PC-9 (cell line): ENCODE measurements around the gene LUZP2. TPM values are rescaled to one million over a fixed set of nuclear protein-coding genes. Genes with fewer than 3 reads are reported as not detected.

ENCODE experiments used
- BruUV-seq: library from RNA; stranded (reverse); fragments of 400-500 nt; replicated peaks from 2 replicates; lab custom pipeline; 2021; lab: Mats Ljungman, UMichigan
- CTCF ChIA-PET: fragments of 300-600 bp; sonication (Branson Sonifier 250); formaldehyde crosslinking; loops from one replicate; lab custom pipeline; 2022; ENCODE audit warnings: antibody characterized with exemption; lab: Charles Lee
- POLR2A ChIA-PET: fragments of 300-600 bp; sonication (Branson Sonifier 250); formaldehyde crosslinking; loops from one replicate; lab custom pipeline; 2022; ENCODE audit warnings: antibody characterized with exemption; ENCODE audit not compliant: unreplicated experiment; lab: Charles Lee
- DNase-seq, 2 experiments: peaks; one replicate each; pipeline versions ENCODE4 v3.0.0 to v3.0.0-alpha.2; 2015 to 2022; ENCODE audit warnings: mixed read lengths in 1 of 2
- H2AFZ ChIP-seq: fragments of 200-600 bp; sonication (generic); 2 replicates; pipeline ENCODE4 v1.8.1; 2017; ENCODE audit warnings: antibody characterized with exemption
- H3F3A ChIP-seq: fragments of 200-600 bp; sonication (generic); 2 replicates; pipeline ENCODE4 v1.8.1; 2017; ENCODE audit warnings: antibody characterized with exemption, mild to moderate bottlenecking, low read depth; ENCODE audit not compliant: insufficient read depth
- H3K27ac ChIP-seq: fragments of 200-600 bp; sonication (generic); 2 replicates; pipeline ENCODE4 v1.6.1; 2016; ENCODE audit warnings: mixed run types
- H3K27me3 ChIP-seq: fragments of 200-600 bp; sonication (generic); 2 replicates; pipeline ENCODE4 v1.6.1; 2016; ENCODE audit warnings: low read depth, mixed run types; ENCODE audit not compliant: insufficient read depth
- H3K36me3 ChIP-seq: fragments of 200-600 bp; sonication (generic); 2 replicates; pipeline ENCODE4 v1.6.1; 2016; ENCODE audit warnings: low read depth, mixed run types
- H3K4me1 ChIP-seq: fragments of 200-600 bp; sonication (generic); replicated peaks from 2 replicates; pipeline ENCODE4 v1.6.1; 2016; ENCODE audit warnings: mixed run types; ENCODE audit not compliant: insufficient read depth
- H3K4me2 ChIP-seq: fragments of 200-600 bp; sonication (generic); 2 replicates; pipeline ENCODE4 v1.6.1; 2017; ENCODE audit warnings: mixed run types
- H3K4me3 ChIP-seq: fragments of 200-600 bp; sonication (generic); 2 replicates; pipeline ENCODE4 v1.6.1; 2016; ENCODE audit warnings: mixed run types
- H3K79me2 ChIP-seq: fragments of 200-600 bp; sonication (generic); 2 replicates; pipeline ENCODE4 v1.6.1; 2017; ENCODE audit warnings: low read depth, mixed run types
- H3K9me2 ChIP-seq: fragments of 200-600 bp; sonication (generic); 2 replicates; pipeline ENCODE4 v1.8.1; 2017; ENCODE audit warnings: mild to moderate bottlenecking; ENCODE audit not compliant: insufficient read depth
- H3K9me3 ChIP-seq: fragments of 200-600 bp; sonication (generic); 2 replicates; pipeline ENCODE4 v1.8.1; 2016; ENCODE audit warnings: low read depth; ENCODE audit not compliant: insufficient read depth
- H4K20me1 ChIP-seq: fragments of 200-600 bp; sonication (generic); 2 replicates; pipeline ENCODE4 v1.8.1; 2017; ENCODE audit not compliant: insufficient read depth
- CTCF ChIP-seq: fragments of 200-600 bp; sonication (generic); conservative IDR thresholded peaks from 2 replicates; pipeline ENCODE4 v1.6.1; 2017; ENCODE audit warnings: mixed run types, antibody characterized with exemption, mild to moderate bottlenecking, moderate library complexity
- EZH2 ChIP-seq: fragments of 200-600 bp; sonication (generic); IDR thresholded peaks from 2 replicates; pipeline ENCODE4 v1.8.0; 2017; ENCODE audit warnings: antibody characterized with exemption, low read depth
- intact Hi-C: fragments of 100-400 bp; cut with micrococcal nuclease; formaldehyde crosslinking; loops from one replicate; pipeline ENCODE4 v1.10.0; 2022; ENCODE audit not compliant: unreplicated experiment
- total RNA-seq: library from RNA; stranded (reverse); gene quantifications from 2 replicates; pipeline ENCODE4 v1.2.3, GENCODE V29; 2021

The LUZP2 gene
- total RNA-seq, 1 experiment from 2014 or later, result 0.15 TPM

DNA sequence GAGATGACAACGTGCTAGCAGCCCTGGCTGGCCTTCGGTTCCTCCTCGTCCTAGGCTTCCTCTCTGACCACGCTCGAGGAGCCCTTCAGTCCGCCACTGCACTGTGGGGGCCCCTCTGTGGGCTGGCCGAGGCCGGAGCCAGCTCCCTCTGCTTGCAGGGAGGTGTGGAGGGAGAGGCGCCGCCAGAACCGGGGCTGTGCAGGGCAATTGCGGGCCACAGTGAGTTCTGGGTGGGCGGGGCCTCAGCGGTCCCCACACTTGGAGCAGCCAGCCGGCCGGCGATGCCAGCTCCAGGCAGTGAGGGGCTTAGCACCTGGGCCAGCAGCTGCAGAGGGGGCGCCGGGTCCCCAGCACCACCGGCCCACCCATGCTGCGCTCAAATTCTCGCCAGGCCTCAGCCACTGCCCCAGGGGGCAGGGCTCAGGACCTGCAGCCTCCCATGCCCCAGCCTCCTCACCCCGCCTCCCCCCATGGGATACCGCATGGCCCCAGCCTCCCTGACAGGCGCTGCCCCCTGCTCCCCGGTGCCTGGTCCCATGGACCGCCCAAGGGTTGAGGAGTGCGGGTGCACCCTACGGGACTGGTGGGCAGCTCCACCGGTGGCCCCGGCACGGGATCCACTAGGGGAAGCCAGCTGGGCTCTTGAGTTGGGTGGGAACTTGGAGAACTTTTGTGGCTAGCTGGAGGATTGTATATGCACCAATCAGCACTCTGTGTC, 399.4 kb downstream of the LUZP2 start:
- TF ChIP-seq EZH2 (no peak), CTCF (no peak)
- CTCF ChIA-PET, result no interaction called here
- H3K4me2 ChIP-seq, result no peak overlapping the region
- H3K27ac ChIP-seq, result no peak overlapping the region
- no peaks in the 10 kb centered on the region for H3K36me3 ChIP-seq
- H3K4me3 ChIP-seq, result no peak overlapping the region
- H3K9me3 ChIP-seq, result peaks cover 6% of the 10 kb centered on the region; the same call in 1 of the 2 replicates
- no peaks in the 10 kb centered on the region for H3F3A ChIP-seq
- intact Hi-C loops, result no loop called here
- no peaks in the 10 kb centered on the region for H3K9me2 ChIP-seq
- no peaks in the 10 kb centered on the region for H3K4me1 ChIP-seq
- no TSS peak for BruUV-seq
- POLR2A ChIA-PET, result no interaction called here
- no peaks in the 10 kb centered on the region for H4K20me1 ChIP-seq
- no peak for DNase-seq
- no peak overlapping the region for H2AFZ ChIP-seq
- H3K79me2 ChIP-seq, result no peaks in the 10 kb centered on the region
- no peaks in the 10 kb centered on the region for H3K27me3 ChIP-seq

DNA sequence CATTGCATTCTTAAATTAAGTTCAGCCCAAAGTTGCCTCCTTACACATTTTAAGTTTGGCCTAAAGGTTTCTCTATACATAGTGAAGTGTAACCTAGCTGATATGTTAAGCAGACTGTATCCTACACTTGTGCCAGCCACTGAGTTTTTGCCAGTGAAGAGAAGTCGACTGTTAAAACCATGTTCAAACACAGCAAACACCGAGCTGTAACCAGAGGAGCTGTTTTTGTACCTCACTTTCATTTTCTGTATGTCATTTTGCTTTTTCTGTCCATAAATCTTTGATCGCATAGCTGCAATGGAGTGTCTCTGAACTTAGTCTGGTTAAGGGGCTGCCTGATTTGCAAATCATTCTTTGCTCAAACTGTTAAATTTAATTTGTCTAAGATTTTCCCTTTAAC, 403.7 kb downstream of the LUZP2 start:
- POLR2A ChIA-PET, result no interaction called here
- no peak overlapping the region for H3K4me2 ChIP-seq

GRCh38 chr11:24900960-24901549, 404.2 kb downstream of the LUZP2 start:
- POLR2A ChIA-PET, result no interaction called here

More for the DNA sequence above, 403.7 kb downstream of the LUZP2 start:
- TF ChIP-seq EZH2 (no peak), CTCF (no peak)
- no peaks in the 10 kb centered on the region for H3K27me3 ChIP-seq
- H3K79me2 ChIP-seq, result no peaks in the 10 kb centered on the region
- no peak for DNase-seq
- no peaks in the 10 kb centered on the region for H3K9me2 ChIP-seq
- 0 out of 2 replicates have a peak overlapping the region, but pooled peaks have one; percentile 52 for H2AFZ ChIP-seq
- no peaks in the 10 kb centered on the region for H3F3A ChIP-seq
- no peaks in the 10 kb centered on the region for H3K36me3 ChIP-seq
- H3K4me3 ChIP-seq, result no peak overlapping the region
- no peak overlapping the region for H3K27ac ChIP-seq
- peaks cover 4% of the 10 kb centered on the region; the same call in 1 of the 2 replicates for H3K9me3 ChIP-seq
- no peaks in the 10 kb centered on the region for H4K20me1 ChIP-seq
- intact Hi-C loops, result no loop called here
- BruUV-seq, result no TSS peak
- CTCF ChIA-PET, result no interaction called here
- no peaks in the 10 kb centered on the region for H3K4me1 ChIP-seq

More at GRCh38 chr11:24900960-24901549, 404.2 kb downstream of the LUZP2 start:
- H3K4me2 ChIP-seq, result no peak overlapping the region
- H3K9me2 ChIP-seq, result no peaks in the 10 kb centered on the region
- H3F3A ChIP-seq, result no peaks in the 10 kb centered on the region
- H4K20me1 ChIP-seq, result no peaks in the 10 kb centered on the region
- CTCF ChIA-PET, result no interaction called here
- H3K27me3 ChIP-seq, result no peaks in the 10 kb centered on the region
- no peak for DNase-seq
- H3K4me3 ChIP-seq, result no peak overlapping the region
- intact Hi-C loops, result no loop called here
- 0 out of 2 replicates have a peak overlapping the region, but pooled peaks have one; percentile 52 for H2AFZ ChIP-seq
- TF ChIP-seq EZH2 (no peak), CTCF (no peak)
- BruUV-seq, result no TSS peak
- no peaks in the 10 kb centered on the region for H3K36me3 ChIP-seq
- no peak overlapping the region for H3K27ac ChIP-seq
- no peaks in the 10 kb centered on the region for H3K9me3 ChIP-seq
- no peaks in the 10 kb centered on the region for H3K79me2 ChIP-seq
- H3K4me1 ChIP-seq, result no peaks in the 10 kb centered on the region
